ENCODE results near the gene TBC1D9. TPM values are rescaled to one million over a fixed set of nuclear protein-coding genes. Genes with fewer than 3 reads are reported as not detected.

TBC1D9 gene
- polyA plus RNA-seq, 3 donors = 13.6 to 33.5 (median 21.0) TPM

- Mint-ChIP-seq H3K9me3 (peaks cover 0 to 3% (median 0%) of the 10 kb centered on the region in 7 donors), H3K27ac (peak overlapping the region in 1 of 7 donors; percentile 75), H3K36me3 (peaks cover 9 to 11% of the 10 kb centered on the region in 2 donors), H3K27me3 (ENCODE audit: low read depth in 3 of 3) (peaks cover 2 to 10% (median 3%) of the 10 kb centered on the region in 3 donors), H3K4me3 (no peak overlapping the region), H3K4me1 (peaks cover 34% of the 10 kb centered on the region)
- Histone ChIP-seq H3K9me3 (replicated peaks in 1 of 2; ENCODE audit: control insufficient read depth in 1 of 2, insufficient read depth in 1 of 2, low read length in 2 of 2) (no peaks in the 10 kb centered on the region), H2AFZ (ENCODE audit: insufficient read depth, low read depth, low read length, poor library complexity, severe bottlenecking) (no peak overlapping the region), H3K4me1 (ENCODE audit: control insufficient read depth in 1 of 2, insufficient read depth in 2 of 2, low read length in 2 of 2) (peaks cover 13 to 19% of the 10 kb centered on the region in 2 donors), H3K4me2 (replicated peaks; ENCODE audit: extremely low read depth, low read length, poor library complexity, severe bottlenecking) (no peak overlapping the region), H3K27ac (ENCODE audit: low read depth in 1 of 2, low read length in 2 of 2) (no peak overlapping the region), H3K36me3 (replicated peaks in 1 of 2; ENCODE audit: control insufficient read depth in 1 of 2, insufficient read depth in 2 of 2, low read length in 2 of 2) (no peaks in the 10 kb centered on the region), H3K4me3 (replicated peaks in 1 of 3; ENCODE audit: low read depth in 2 of 3, low read length in 3 of 3) (no peak overlapping the region), H3K9ac (ENCODE audit: insufficient read depth, low read length, poor library complexity, severe bottlenecking) (no peak overlapping the region), H4K20me1 (ENCODE audit: insufficient read depth, low read length) (peaks cover 99% of the 10 kb centered on the region), H3K79me2 (ENCODE audit: insufficient read depth, low read length) (peaks cover 21% of the 10 kb centered on the region), H3K27me3 (ENCODE audit: control insufficient read depth in 2 of 2, insufficient read depth in 2 of 2, low read length in 2 of 2) (no peaks in the 10 kb centered on the region)
- no peak for DNase-seq
- intact Hi-C loops (cut with micrococcal nuclease) = no loop called here
- WGBS (ENCODE audit: insufficient coverage) = no CpG with 5 or more reads among the region's 1 CpG
- no peak for TF ChIP-seq CTCF (IDR thresholded peaks at IDR 0.05)
These were observed 18.0 kb downstream of the TBC1D9 start for GRCh38 chr4:140738139-140738538.

GRCh38 chr4:140736669-140737343 lies 19.4 kb downstream of the TBC1D9 start:
- H3K4me1 Mint-ChIP-seq = peaks cover 21% of the 10 kb centered on the region

More at GRCh38 chr4:140736669-140737343, 19.4 kb downstream of the TBC1D9 start:
- DNase-seq = no peak
- Histone ChIP-seq H3K9me3 (replicated peaks in 1 of 2; ENCODE audit: control insufficient read depth in 1 of 2, insufficient read depth in 1 of 2, low read length in 2 of 2) (no peaks in the 10 kb centered on the region), H2AFZ (ENCODE audit: insufficient read depth, low read depth, low read length, poor library complexity, severe bottlenecking) (no peak overlapping the region), H3K9ac (ENCODE audit: insufficient read depth, low read length, poor library complexity, severe bottlenecking) (no peak overlapping the region), H4K20me1 (ENCODE audit: insufficient read depth, low read length) (peaks cover 100% of the 10 kb centered on the region), H3K79me2 (ENCODE audit: insufficient read depth, low read length) (peaks cover 21% of the 10 kb centered on the region), H3K27me3 (ENCODE audit: control insufficient read depth in 2 of 2, insufficient read depth in 2 of 2, low read length in 2 of 2) (no peaks in the 10 kb centered on the region), H3K4me3 (replicated peaks in 1 of 3; ENCODE audit: low read depth in 2 of 3, low read length in 3 of 3) (no peak overlapping the region), H3K36me3 (replicated peaks in 1 of 2; ENCODE audit: control insufficient read depth in 1 of 2, insufficient read depth in 2 of 2, low read length in 2 of 2) (no peaks in the 10 kb centered on the region), H3K4me2 (replicated peaks; ENCODE audit: extremely low read depth, low read length, poor library complexity, severe bottlenecking) (no peak overlapping the region), H3K27ac (ENCODE audit: low read depth in 1 of 2, low read length in 2 of 2) (no peak overlapping the region), H3K4me1 (ENCODE audit: control insufficient read depth in 1 of 2, insufficient read depth in 2 of 2, low read length in 2 of 2) (peaks cover 1 to 6% of the 10 kb centered on the region in 2 donors)
- intact Hi-C loops (cut with micrococcal nuclease) = no loop called here
- peak overlapping the region in 1 of 7 donors; percentile 22 for H3K27ac Mint-ChIP-seq
- no peaks in the 10 kb centered on the region for H3K9me3 Mint-ChIP-seq
- peaks cover 9 to 12% of the 10 kb centered on the region in 2 donors for H3K36me3 Mint-ChIP-seq
- no peak for TF ChIP-seq CTCF (IDR thresholded peaks at IDR 0.05)
- 97% methylated on average over 6 of the region's 6 CpGs for WGBS (ENCODE audit: insufficient coverage)
- H3K4me3 Mint-ChIP-seq = no peak overlapping the region
- peaks cover 2 to 10% (median 3%) of the 10 kb centered on the region in 3 donors for H3K27me3 Mint-ChIP-seq (ENCODE audit: low read depth in 3 of 3)

Data from CD14-positive monocyte (primary cell).